NCI-H2107 treated with DMSO at 0.1 percent for 48 hours (cell line): ENCODE data around the gene PRKN.

Experiments
- DNase-seq: peaks from one replicate; lab custom pipeline; 2025; ENCODE audit not compliant: unreplicated experiment; lab: John Stamatoyannopoulos, UW

The PRKN gene

DNA sequence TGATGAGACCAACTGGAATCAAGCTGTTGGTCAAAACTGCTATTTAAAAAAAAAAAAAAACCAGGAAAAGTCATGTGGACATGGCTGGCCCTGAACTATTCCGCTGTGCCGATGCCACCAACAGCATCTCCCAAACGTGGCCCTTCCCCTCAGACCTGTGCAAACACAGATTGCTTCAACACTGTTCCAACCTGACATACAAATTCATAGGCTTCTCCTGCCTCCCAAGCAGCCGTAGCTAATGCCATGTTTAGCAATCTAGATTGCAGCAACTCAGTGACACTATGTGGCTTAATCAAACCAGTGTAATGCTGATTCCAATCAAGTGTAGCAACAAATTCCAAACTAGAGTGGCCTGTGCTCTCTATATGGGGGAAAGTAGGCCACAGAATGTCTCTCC, 16.2 kb downstream of the PRKN start:
- no peak for DNase-seq

DNA sequence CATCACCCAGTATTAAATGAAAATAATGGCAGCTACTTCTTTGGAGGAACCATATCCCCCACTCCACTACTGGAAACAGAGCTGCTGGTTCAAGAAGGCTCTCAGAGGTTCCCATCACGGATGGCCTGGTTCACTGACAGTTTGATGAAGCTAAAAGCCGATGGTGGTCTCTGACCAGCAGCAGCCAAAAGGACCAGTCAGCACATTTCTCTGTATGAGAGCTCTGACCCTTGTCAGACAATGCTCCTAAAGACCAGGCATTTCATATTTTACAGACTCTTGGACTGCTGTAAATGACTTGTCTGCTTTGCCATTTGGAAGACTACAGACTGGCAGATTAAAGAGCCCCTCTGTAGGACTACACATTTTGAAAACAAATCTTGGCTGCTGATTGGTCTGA, 16.6 kb downstream of the PRKN start:
- no peak for DNase-seq

GRCh38 chr6:162710419-162710818, 17.1 kb downstream of the PRKN start:
- DNase-seq, result no peak

DNA sequence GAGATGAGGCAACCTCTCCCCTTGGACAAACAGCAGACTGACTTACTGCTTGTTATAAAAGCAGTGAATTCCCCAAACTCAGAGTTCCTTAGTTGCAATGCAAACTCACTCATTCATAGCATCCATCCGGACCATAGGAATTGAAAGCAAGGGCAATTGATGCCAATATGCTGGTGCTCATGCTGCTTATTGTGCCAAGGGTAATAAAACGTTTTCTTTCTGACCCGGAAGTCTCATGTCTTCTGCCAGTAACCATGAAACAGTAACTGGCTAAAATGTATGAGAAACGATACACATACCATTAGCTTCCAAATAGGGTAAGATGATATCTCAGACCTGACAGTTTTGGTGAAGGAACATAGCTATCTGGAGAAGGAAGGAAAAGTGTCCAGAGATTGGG, 18.1 kb downstream of the PRKN start:
- no peak for DNase-seq

GRCh38 chr6:162708971-162709370, 18.6 kb downstream of the PRKN start:
- DNase-seq, result no peak

GRCh38 chr6:162706232-162706631, 21.3 kb downstream of the PRKN start:
- no peak for DNase-seq

GRCh38 chr6:162705736-162706135, 21.8 kb downstream of the PRKN start:
- DNase-seq, result no peak

DNA sequence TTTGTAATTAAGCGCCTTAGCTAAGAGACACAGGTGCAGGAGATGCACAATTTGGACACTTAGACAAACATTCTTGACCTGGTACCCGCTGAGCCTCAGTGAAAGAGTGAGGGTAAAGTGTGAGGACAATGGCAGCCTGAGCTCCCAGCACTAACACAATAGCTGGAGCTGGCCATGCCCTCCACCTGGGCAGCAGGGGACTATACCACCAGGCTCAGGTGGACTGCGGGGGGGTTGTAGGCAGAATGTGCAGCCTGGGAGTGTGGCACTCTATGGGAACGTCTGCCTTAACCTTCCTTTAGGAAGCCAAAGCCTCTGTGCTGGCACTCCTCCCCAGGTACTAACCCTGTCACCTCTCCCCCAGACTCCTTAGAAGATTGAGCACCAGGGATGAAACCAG, 23.6 kb downstream of the PRKN start:
- no peak for DNase-seq

GRCh38 chr6:162702446-162702845, 25.1 kb downstream of the PRKN start:
- no peak for DNase-seq

DNA sequence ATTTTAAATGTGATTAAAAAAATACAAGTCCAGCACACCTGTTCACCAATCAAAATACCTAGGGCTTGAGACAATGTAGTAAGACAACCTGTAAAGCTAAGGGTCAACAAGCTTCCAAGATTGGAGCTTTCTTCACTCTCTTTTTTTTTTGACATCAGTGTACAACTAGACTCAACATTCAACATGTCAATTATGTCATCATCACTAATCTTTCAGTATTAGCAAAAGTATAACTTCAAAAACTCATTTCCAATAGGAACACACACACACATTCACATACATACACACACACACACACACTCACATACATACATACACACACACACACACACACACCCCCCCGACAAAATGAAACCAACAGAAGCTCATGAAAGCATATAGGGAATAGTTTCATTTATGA, 26.0 kb downstream of the PRKN start:
- no peak for DNase-seq

- no peak for DNase-seq
Measured at GRCh38 chr6:162700966-162701365, 26.6 kb downstream of the PRKN start.

DNA sequence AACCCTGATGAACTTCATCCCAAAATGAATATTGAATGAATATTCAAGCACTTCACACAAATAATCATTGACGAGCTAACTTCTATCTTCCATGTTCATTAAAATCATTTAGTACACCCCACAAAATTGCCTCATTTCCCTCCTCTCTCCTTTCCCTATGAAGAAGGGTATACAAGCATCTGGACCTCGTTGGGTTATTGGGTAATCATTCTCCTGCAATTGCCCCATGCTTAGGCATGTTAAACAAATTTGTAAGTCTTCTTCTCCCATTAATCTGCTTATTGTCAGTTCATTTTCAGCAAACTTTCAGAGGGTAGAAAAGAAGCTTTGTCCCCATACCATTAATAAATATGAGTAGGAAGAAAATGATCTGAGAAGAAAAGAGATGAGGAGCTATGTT, 27.6 kb downstream of the PRKN start:
- no peak for DNase-seq

- no peak for DNase-seq
Measured at GRCh38 chr6:162698440-162698839, 29.1 kb downstream of the PRKN start.

- no peak for DNase-seq
Measured at GRCh38 chr6:162697872-162698403, 29.6 kb downstream of the PRKN start.

DNA sequence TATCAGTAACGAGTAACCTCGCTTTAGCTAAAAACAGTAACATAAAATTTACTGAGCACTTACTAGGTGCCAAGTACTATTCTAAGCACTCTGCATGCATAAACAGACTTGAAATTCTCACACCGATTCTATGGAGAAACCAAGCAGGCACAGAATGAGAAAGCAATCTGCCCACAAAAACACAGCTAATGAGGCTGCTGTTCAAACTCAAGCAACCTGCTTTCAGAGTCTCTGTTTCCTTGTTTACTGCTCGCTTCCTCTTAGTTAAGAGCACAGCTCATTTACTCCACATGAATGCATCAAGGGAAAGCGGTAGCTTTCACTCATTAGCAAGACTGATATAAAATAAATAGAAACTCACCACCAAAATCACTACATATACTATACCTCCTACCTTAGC, 37.4 kb downstream of the PRKN start:
- no peak for DNase-seq

- DNase-seq, result no peak
Measured at GRCh38 chr6:162688751-162689345, 38.7 kb downstream of the PRKN start.

DNA sequence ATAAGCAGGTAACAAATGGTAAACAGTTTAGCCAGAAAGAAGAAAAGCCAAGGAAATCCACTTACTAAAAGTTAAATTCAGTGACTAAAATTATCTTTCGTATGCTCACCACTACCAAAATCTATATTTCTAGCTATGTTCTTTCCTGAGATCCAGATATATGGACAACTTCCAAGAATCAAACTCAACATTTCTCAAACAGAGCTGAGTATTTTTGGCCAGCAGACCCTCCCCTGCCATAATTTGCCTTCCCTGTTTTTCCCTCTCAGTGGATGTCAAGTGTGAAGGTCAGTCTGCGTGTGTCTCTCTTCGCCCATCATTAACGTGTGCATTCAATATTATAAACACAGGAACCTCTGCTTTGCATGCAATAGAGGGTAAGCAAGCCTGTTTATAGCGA, 42.0 kb downstream of the PRKN start:
- DNase-seq, result no peak

DNA sequence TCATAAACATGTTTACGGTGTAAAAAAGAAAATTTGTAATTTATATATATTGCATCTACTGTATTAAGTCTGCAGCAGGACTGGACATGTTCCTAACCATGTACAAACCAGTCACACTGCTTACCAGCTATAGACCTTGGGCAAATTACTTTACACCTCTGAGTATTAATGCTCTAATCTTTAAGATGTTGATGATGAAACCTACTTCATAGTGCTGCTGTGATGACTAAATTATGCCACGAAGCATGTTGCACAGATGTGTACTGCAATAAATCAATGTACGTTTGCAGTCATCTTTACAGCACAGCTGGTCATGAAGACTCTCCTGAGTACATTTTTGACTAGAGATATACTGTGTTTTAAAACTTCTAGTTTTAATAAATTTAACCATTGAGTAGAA, 42.6 kb downstream of the PRKN start:
- no peak for DNase-seq

DNA sequence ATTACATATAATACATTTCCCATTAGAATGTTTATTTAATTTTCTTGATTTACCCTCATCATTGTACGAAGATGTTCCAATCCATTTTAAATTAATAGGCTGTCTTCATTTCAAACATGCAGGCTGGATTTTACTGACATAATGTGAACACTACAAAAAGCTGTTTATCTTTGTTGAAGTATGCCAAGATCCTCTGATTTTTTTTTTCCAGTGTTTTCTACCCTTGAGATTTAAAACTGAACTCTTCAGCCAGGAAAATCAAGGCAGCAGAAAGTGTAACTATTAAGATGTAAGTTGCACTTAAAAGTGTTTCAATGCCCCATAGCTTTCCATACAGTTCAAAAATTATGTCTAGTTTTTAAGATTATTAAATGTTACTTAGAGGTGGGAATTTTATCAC, 43.5 kb downstream of the PRKN start:
- no peak for DNase-seq

DNA sequence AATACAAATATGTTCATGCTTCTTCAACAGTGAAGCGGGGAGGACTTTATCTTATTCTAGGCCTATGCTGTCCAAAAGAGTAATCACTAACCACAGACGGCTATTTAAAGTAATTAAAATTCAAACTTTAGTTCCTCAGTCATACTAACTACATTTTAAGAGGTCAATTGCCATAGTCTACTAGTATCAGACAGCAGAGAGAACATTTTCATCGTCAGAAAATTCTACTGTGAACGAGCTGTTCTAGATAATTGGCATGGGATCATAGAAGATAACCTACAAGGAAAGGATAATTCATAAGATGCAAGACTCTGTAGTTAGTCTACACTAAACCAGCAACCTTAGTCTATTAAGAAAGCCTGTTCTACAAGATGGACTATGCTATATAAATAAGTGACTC, 44.4 kb downstream of the PRKN start:
- DNase-seq, result no peak

DNA sequence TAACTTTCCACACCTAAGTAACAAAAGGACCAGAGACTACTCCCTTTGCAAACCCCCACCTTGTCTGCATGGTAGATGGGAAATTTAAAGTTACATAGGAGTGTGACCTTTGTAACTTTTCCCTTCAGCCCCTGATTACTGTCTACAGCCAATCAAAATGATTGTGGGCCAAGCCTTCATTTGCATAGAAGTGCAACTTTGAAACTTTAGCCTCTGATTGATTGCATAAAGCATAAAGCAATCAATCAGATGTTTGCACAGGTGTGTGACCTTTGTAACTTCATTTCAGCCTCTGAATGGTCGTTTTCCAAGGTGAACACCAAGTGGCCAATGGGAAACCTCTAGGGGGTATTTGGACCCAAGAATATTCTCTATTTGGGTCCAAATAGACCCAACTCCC, 46.1 kb downstream of the PRKN start:
- DNase-seq, result no peak

DNA sequence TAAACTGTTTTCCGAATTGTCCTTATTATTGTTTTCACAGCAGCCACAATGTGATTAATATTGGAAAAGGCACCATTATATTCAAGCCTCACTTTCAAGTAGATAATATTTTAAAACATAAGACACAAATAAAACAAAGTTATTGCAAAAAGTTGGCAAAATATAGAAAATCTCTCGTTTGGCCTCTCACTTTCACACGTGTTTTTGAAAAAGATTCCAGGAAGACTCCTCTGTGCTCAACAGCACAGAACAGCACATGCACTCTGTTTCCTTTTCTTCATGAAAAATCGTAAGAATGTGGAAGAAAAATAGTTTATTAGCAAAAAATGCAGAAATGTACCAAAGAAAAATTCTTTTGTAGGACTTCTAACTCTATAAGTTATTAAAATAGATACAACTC, 46.7 kb downstream of the PRKN start:
- DNase-seq, result no peak

DNA sequence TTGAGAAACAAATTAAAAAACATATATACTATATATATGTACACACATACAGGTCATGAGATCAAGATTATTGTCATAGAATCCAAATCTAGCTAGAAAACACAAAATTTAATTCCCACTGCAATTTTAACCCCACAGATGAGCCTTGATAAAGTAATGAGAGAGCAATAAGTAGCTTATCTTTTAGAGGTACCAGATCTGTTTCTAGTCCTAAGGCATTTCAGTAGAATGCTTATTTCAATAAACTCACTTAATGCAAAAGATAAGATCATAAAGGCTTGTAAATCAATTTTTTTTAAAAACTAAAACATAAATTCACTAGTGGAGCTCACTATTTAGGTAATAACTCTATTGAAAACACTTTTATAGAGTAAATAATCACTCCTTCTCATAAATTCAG, 47.2 kb downstream of the PRKN start:
- no peak for DNase-seq

DNA sequence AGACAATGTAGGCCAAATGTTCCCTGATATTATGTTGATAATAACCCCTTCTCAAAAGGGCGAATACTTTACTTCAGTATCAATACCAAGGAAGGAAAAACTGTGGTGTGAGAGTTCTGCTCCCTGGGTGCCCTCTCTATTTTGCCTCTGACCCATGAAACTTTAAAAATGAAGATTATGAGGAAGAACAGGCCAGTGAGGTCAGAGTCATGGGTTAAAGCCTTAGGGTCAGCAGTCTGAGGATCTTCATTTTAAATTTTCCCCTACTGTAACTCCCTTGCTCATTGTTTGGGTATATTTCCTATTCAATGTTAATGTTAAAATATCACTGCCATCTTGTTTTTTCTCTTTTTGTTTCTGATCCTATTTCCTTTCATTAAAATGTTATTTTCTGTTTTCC, 47.9 kb downstream of the PRKN start:
- DNase-seq, result no peak
